WTC11 (cell line): Measurements from ENCODE around the gene PRPF40B. TPM values are rescaled to one million over a fixed set of nuclear protein-coding genes. Genes with fewer than 3 reads are reported as not detected.
A peak's percentile ranks its signal among the peaks of the same experiment; 100 is the strongest.

Experiments
- ATAC-seq: fragments of 200-7000 bp; cut with Tn5 transposase; 2 replicates; pipeline ENCODE4 v1.10.0; 2021; ENCODE audit warnings: mild to moderate bottlenecking, moderate library complexity
- CTCF ChIA-PET: fragments of 300-600 bp; sonication (Branson Sonifier 250); formaldehyde crosslinking; loops from one replicate; lab custom pipeline; 2021; ENCODE audit warnings: antibody characterized with exemption; lab: Charles Lee
- POLR2A ChIA-PET: fragments of 350-600 bp; sonication (Branson Sonifier 250); formaldehyde crosslinking; loops from one replicate; lab custom pipeline; 2021; ENCODE audit warnings: antibody characterized with exemption; lab: Charles Lee
- DNase-seq: peaks from one replicate; pipeline ENCODE4 v3.0.0; 2021; ENCODE audit warnings: low spot score
- H3K27ac Mint-ChIP-seq: 2 replicates; pipeline ENCODE4 v1.8.0; 2021; ENCODE audit warnings: mixed read lengths
- H3K27me3 Mint-ChIP-seq: 2 replicates; pipeline ENCODE4 v1.8.0; 2021; ENCODE audit warnings: low read depth, mild to moderate bottlenecking, moderate library complexity, mixed read lengths
- H3K36me3 Mint-ChIP-seq: 2 replicates; pipeline ENCODE4 v1.8.0; 2021; ENCODE audit warnings: mixed read lengths
- H3K4me1 Mint-ChIP-seq: 2 replicates; pipeline ENCODE4 v1.8.0; 2022; ENCODE audit warnings: mixed read lengths
- H3K4me3 Mint-ChIP-seq: 2 replicates; pipeline ENCODE4 v1.8.0; 2021; ENCODE audit warnings: mild to moderate bottlenecking, moderate library complexity, mixed read lengths
- H3K9me3 Mint-ChIP-seq: 2 replicates; pipeline ENCODE4 v1.8.0; 2021; ENCODE audit warnings: mixed read lengths
- ATF1 ChIP-seq: sonication (generic); formaldehyde crosslinking; IDR thresholded peaks from 2 replicates; pipeline ENCODE4 v1.8.1; 2023; ENCODE audit warnings: mild to moderate bottlenecking, moderate library complexity, missing genetic modification reagents
- CDX4 ChIP-seq: fragments of 250-450 bp; sonication (Bioruptor Pico); IDR thresholded peaks from 2 replicates; pipeline ENCODE4 v1.9.0; 2021; ENCODE audit warnings: moderate library complexity, mild to moderate bottlenecking, inconsistent platforms, borderline replicate concordance
- CREB1 ChIP-seq: sonication (generic); formaldehyde crosslinking; IDR thresholded peaks from 2 replicates; pipeline ENCODE4 v1.8.0; 2023; ENCODE audit warnings: mild to moderate bottlenecking, missing genetic modification reagents
- E2F1 ChIP-seq: sonication (generic); formaldehyde crosslinking; IDR thresholded peaks from 2 replicates; pipeline ENCODE4 v1.8.0; 2022; ENCODE audit warnings: mild to moderate bottlenecking, missing genetic modification reagents
- FOXK1 ChIP-seq: sonication (generic); formaldehyde crosslinking; IDR thresholded peaks from 2 replicates; pipeline ENCODE4 v1.8.0; 2022; ENCODE audit warnings: mild to moderate bottlenecking, moderate library complexity, missing genetic modification reagents
- IRF1 ChIP-seq: sonication (generic); formaldehyde crosslinking; IDR thresholded peaks from 2 replicates; pipeline ENCODE4 v1.8.0; 2023; ENCODE audit warnings: missing genetic modification reagents
- MYBL2 ChIP-seq: sonication (generic); formaldehyde crosslinking; IDR thresholded peaks from 2 replicates; pipeline ENCODE4 v1.8.1; 2023; ENCODE audit warnings: mild to moderate bottlenecking, moderate library complexity, missing genetic modification reagents
- RELA ChIP-seq: sonication (generic); formaldehyde crosslinking; IDR thresholded peaks from 2 replicates; pipeline ENCODE4 v1.8.1; 2022; ENCODE audit warnings: missing genetic modification reagents, mild to moderate bottlenecking, borderline replicate concordance
- RORB ChIP-seq: fragments of 250-450 bp; sonication (Bioruptor Pico); IDR thresholded peaks from 2 replicates; pipeline ENCODE4 v1.9.0; 2021; ENCODE audit warnings: mild to moderate bottlenecking
- SMAD4 ChIP-seq: sonication (generic); formaldehyde crosslinking; IDR thresholded peaks from 2 replicates; pipeline ENCODE4 v1.8.0; 2022; ENCODE audit warnings: mild to moderate bottlenecking, missing genetic modification reagents
- SOX15 ChIP-seq: fragments of 250-450 bp; sonication (Bioruptor Pico); IDR thresholded peaks from 2 replicates; pipeline ENCODE4 v1.9.0; 2021; ENCODE audit warnings: mild to moderate bottlenecking
- TEAD1 ChIP-seq: sonication (generic); formaldehyde crosslinking; IDR thresholded peaks from 2 replicates; pipeline ENCODE4 v1.8.0; 2022; ENCODE audit warnings: mild to moderate bottlenecking, missing genetic modification reagents
- USF1 ChIP-seq: sonication (generic); formaldehyde crosslinking; IDR thresholded peaks from 2 replicates; pipeline ENCODE4 v1.8.0; 2022; ENCODE audit warnings: mild to moderate bottlenecking, missing genetic modification reagents
- ZNF121 ChIP-seq: sonication (generic); formaldehyde crosslinking; IDR thresholded peaks from 2 replicates; pipeline ENCODE4 v1.8.0; 2023; ENCODE audit warnings: missing genetic modification reagents
- ZNF219 ChIP-seq: sonication (generic); formaldehyde crosslinking; IDR thresholded peaks from 2 replicates; pipeline ENCODE4 v1.8.0; 2023; ENCODE audit warnings: missing genetic modification reagents, mild to moderate bottlenecking, borderline replicate concordance
- ZNF317 ChIP-seq: sonication (generic); formaldehyde crosslinking; IDR thresholded peaks from 2 replicates; pipeline ENCODE4 v1.8.1; 2023; ENCODE audit warnings: low read depth, mild to moderate bottlenecking, moderate library complexity, missing genetic modification reagents, borderline replicate concordance
- ZNF425 ChIP-seq: fragments of 250-450 bp; sonication (Bioruptor Pico); conservative IDR thresholded peaks from 2 replicates; pipeline ENCODE4 v1.9.0; 2021; ENCODE audit warnings: mild to moderate bottlenecking
- ZNF532 ChIP-seq: fragments of 250-450 bp; sonication (Bioruptor Pico); IDR thresholded peaks from 2 replicates; pipeline ENCODE4 v1.9.0; 2021; ENCODE audit warnings: mild to moderate bottlenecking, borderline replicate concordance
- ZSCAN18 ChIP-seq: fragments of 250-450 bp; sonication (Bioruptor Pico); IDR thresholded peaks from 2 replicates; pipeline ENCODE4 v2.1.2; 2022; ENCODE audit warnings: mild to moderate bottlenecking, moderate library complexity
- total RNA-seq: library from RNA; stranded (reverse); gene quantifications from 3 replicates; pipeline ENCODE4 v1.2.3, GENCODE V29; 2021

Gene PRPF40B
- total RNA-seq, 1 experiment from 2014 or later, result 46.0 TPM

GRCh38 chr12:49662998-49663843, 39.9 kb downstream of the PRPF40B start (continued):
- TF ChIP-seq SMAD4 (CRISPR knock-in tag) (0 out of 2 replicates have a peak, but pooled peaks have one; percentile 16), E2F1 (no peak), ZNF219 (CRISPR knock-in tag) (no peak), SOX15 (no peak), ZNF532 (CRISPR knock-in tag) (no peak), ZNF121 (no peak), FOXK1 (no peak), ZSCAN18 (CRISPR knock-in tag) (no peak), RORB (CRISPR knock-in tag) (no peak), ZNF317 (CRISPR knock-in tag) (no peak), RELA (CRISPR knock-in tag) (no peak), ATF1 (CRISPR knock-in tag) (no peak), TEAD1 (CRISPR knock-in tag) (0 out of 2 replicates have a peak, but pooled peaks have one; percentile 28), ZNF425 (no peak), IRF1 (no peak)

GRCh38 chr12:49664167-49664566, 40.8 kb downstream of the PRPF40B start:
- Mint-ChIP-seq H3K4me3 (no peak overlapping the region), H3K36me3 (peaks cover 13% of the 10 kb centered on the region), H3K27me3 (no peaks in the 10 kb centered on the region), H3K9me3 (no peaks in the 10 kb centered on the region)
- no peak for DNase-seq
- no peak for ATAC-seq
- TF ChIP-seq ZNF121, result peak; percentile 57; the same call in 1 of the 2 replicates
- no peak for TF ChIP-seq USF1 (CRISPR knock-in tag)
- TF ChIP-seq RORB (CRISPR knock-in tag), result no peak
- TF ChIP-seq CDX4 (CRISPR knock-in tag), result no peak
- TF ChIP-seq CREB1, result no peak
- TF ChIP-seq MYBL2 (CRISPR knock-in tag), result no peak
- no peak for TF ChIP-seq ZNF317 (CRISPR knock-in tag)
- TF ChIP-seq, all 79 proteins: peak for 1
- Mint-ChIP-seq H3K27ac (no peak overlapping the region), H3K4me1 (peaks cover 23% of the 10 kb centered on the region)
- POLR2A ChIA-PET, result no interaction called here
- CTCF ChIA-PET, result interaction anchor here (1.1 to 2.2 kb wide), 4 partner anchors 9 to 77 kb away, joined by 4 to 19 read pairs (median 7); partner anchors contain the start of gene TMBIM6
